ENCODE measurements around the gene ETV5.

DNA sequence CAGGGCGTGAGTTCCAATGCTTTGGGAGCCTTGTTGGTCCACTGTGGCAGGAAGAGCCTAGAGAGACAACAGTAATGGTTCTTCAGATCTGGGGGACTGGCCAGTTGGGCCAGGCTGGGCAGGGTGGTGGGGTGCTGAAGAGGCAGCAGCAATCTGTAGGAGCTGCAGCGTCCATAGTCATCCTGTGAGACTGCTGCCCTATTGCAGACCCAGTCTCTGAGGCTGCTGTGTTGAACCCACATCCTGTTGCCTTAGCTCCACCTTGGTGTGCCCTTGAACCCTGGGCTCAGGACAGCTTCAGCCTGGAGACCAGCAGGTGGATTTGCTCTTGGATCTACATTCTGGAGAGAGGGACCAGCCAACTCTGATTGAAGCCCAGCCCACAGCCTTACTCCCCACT is 23.6 kb upstream of the ETV5 start:
- TF ChIP-seq, protein P1, sequence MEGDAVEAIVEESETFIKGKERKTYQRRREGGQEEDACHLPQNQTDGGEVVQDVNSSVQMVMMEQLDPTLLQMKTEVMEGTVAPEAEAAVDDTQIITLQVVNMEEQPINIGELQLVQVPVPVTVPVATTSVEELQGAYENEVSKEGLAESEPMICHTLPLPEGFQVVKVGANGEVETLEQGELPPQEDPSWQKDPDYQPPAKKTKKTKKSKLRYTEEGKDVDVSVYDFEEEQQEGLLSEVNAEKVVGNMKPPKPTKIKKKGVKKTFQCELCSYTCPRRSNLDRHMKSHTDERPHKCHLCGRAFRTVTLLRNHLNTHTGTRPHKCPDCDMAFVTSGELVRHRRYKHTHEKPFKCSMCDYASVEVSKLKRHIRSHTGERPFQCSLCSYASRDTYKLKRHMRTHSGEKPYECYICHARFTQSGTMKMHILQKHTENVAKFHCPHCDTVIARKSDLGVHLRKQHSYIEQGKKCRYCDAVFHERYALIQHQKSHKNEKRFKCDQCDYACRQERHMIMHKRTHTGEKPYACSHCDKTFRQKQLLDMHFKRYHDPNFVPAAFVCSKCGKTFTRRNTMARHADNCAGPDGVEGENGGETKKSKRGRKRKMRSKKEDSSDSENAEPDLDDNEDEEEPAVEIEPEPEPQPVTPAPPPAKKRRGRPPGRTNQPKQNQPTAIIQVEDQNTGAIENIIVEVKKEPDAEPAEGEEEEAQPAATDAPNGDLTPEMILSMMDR (IDR thresholded peaks at IDR 0.05) = no peak
- no peak for TF ChIP-seq EP300 (IDR thresholded peaks at IDR 0.05)
